ENCODE results near the gene MAK.
"Not testable (repeated sequence)": the region's sequence is repeated elsewhere in the genome, so short reads cannot be mapped to it uniquely, and the experiment has no call there.

Gene MAK

GRCh38 chr6:10721850-10722569 is 116.3 kb downstream of the MAK start:
- DNase-seq: no peak

- not testable (repeated sequence) for DNase-seq
These were observed 117.1 kb downstream of the MAK start for GRCh38 chr6:10720960-10721849.

GRCh38 chr6:10720265-10720959 is 117.9 kb downstream of the MAK start:
- no peak for DNase-seq

GRCh38 chr6:10719964-10720264 is 118.4 kb downstream of the MAK start:
- no peak for DNase-seq

- peak; percentile 24 for DNase-seq
These were observed 118.9 kb downstream of the MAK start for GRCh38 chr6:10719296-10719963.

- DNase-seq: no peak
These were observed 124.4 kb downstream of the MAK start for GRCh38 chr6:10713962-10714361.

Measured in OCI-M1 (cell line).